Ectodermal cell (in vitro differentiated cells): ENCODE results near the gene WWOX.

Source experiments
- H3K27ac ChIP-seq: 2 replicates; pipeline ENCODE4 v1.7.0; 2013; ENCODE audit warnings: mild to moderate bottlenecking, low read depth, low read length; ENCODE audit not compliant: insufficient read depth, poor library complexity, severe bottlenecking
- H3K27me3 ChIP-seq: 2 replicates; pipeline ENCODE4 v1.7.0; 2013; ENCODE audit warnings: mild to moderate bottlenecking, low read length; ENCODE audit not compliant: insufficient read depth, control insufficient read depth, poor library complexity, severe bottlenecking
- H3K36me3 ChIP-seq: one replicate; pipeline ENCODE4 v1.7.0; 2013; ENCODE audit warnings: low read length; ENCODE audit not compliant: control insufficient read depth, insufficient read depth
- H3K4me1 ChIP-seq: one replicate; pipeline ENCODE4 v1.7.0; 2013; ENCODE audit warnings: low read length; ENCODE audit not compliant: control insufficient read depth, insufficient read depth
- H3K4me3 ChIP-seq: 2 replicates; pipeline ENCODE4 v1.7.0; 2013; ENCODE audit warnings: low read depth, low read length, control low read depth; ENCODE audit not compliant: insufficient read depth
- H3K9me3 ChIP-seq: 2 replicates; pipeline ENCODE4 v1.7.0; 2013; ENCODE audit warnings: mild to moderate bottlenecking, low read length, moderate library complexity; ENCODE audit not compliant: control insufficient read depth
- WGBS, 2 experiments: methylation state at CpG; one replicate each; pipeline ENCODE4 v1.1.7; 2013; ENCODE audit warnings: missing lambda C conversion rate in 2 of 2; 5-methylcytosine and 5-hydroxymethylcytosine counted together

The WWOX gene

DNA sequence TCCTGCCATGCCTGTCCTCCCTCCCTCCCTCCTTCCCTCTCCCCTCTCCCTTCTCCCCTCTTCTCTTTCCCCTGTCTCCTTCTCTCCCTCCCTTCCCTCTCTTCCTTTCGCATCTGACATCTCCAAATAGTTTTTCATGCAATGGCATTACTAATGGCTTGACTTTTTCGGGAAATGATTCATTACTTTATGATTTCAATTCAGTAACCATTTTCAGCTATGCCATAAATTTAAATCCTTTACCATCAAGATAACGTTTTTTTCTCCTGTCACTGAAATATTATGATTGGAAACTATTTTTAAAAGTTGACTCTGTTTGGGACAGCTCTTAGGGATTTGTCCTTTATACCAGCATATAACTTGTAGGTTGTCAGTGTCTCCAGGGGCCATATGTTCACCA is 201.0 kb downstream of the WWOX start:
- WGBS, 2 experiments: 95 to 96% methylated on average over 2 to 3 of the region's 3 CpGs
- Histone ChIP-seq H3K27me3 (no peaks in the 10 kb centered on the region), H3K36me3 (no peaks in the 10 kb centered on the region), H3K9me3 (no peaks in the 10 kb centered on the region), H3K4me1 (peaks cover 9% of the 10 kb centered on the region), H3K27ac (no peak overlapping the region), H3K4me3 (no peak overlapping the region)

DNA sequence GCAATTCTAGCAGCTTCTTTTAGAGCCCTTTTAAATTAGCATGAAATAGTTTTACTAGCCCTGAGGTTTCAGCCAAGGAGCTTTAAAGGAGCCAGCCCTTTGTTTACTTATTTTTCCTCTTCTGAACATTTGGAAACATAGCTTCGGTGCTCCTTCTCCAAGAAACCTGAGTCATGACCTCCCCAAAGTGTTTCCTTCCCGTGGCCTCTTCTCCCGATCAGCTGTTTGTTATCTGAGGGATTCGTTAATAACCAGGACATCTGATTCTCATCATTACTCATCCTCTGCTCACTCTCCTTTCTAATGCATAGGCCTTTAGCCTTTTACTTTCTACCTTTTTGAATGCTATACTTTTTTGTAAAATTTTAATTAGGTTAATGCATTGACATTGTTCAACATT is 204.5 kb downstream of the WWOX start:
- 92 to 96% methylated on average over 4 of the region's 4 CpGs for WGBS, 2 experiments

DNA sequence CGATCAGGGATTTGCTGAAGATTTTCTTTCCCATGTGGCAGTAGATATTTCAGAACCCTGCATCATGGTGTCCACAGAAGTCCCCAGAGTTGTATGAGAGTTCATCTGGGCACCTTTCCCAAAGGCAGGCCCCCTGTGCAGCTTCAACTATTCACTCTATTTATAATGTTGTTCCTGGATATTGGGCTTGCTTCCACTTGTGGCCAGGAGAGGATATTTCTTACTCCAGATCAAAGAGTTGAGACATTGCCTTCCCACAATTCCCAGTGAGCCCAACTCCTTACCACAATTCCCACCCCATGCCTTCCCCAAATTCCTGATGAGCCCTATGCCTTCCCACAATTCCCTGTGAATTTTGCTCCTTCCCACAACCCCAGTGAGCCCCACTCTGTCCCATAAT is 206.9 kb downstream of the WWOX start:
- whole genome bisulfite sequencing, 2 experiments: 85 to 100% methylated on average over 1 of the region's 1 CpG
- no peak overlapping the region for H3K27ac ChIP-seq

More for the DNA sequence above, 204.5 kb downstream of the WWOX start:
- Histone ChIP-seq H3K27ac (no peak overlapping the region), H3K4me3 (no peak overlapping the region), H3K9me3 (no peaks in the 10 kb centered on the region), H3K27me3 (no peaks in the 10 kb centered on the region), H3K36me3 (no peaks in the 10 kb centered on the region), H3K4me1 (peaks cover 2% of the 10 kb centered on the region)

DNA sequence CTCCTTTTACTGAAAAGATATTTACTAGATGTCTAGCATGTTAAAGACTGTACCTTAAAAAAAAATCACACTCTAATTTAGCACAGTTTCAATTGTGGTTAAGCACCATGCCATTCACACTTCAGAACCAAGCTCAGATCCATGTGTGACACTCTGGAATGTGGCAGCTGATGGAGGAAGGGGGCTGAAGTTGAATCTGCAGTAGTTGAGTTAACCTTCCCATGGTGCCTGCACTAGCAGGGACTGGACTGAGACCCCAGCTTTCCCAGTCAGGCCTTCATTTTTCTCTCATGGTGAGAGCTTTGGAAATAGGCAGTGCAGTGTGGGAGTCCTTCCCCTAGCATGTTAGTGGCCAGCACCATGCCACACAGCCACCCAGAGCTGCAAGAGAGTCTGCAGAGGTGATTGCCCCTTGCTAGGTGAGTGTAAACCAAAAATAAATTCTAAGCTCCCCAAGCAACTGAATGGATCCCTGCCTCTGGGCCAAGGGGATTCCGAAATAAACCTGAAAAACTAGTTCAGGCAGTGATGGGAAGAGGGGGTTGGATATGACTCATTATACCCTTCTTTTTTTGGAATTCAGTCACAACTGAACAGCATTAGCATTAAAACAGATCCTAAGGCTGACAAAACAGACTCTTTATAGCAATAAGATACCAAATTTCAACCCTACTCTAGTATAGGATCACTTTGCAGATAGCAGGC is 208.5 kb downstream of the WWOX start:
- Histone ChIP-seq H3K9me3 (no peaks in the 10 kb centered on the region), H3K4me1 (peaks cover 22% of the 10 kb centered on the region), H3K27ac (no peak overlapping the region), H3K27me3 (no peaks in the 10 kb centered on the region), H3K4me3 (no peak overlapping the region), H3K36me3 (no peaks in the 10 kb centered on the region)
- WGBS, 2 experiments: 50% methylated on average over 1 of the region's 1 CpG; no CpG with 5 or more reads in 1 of the 2 experiments

More for the DNA sequence above, 206.9 kb downstream of the WWOX start:
- Histone ChIP-seq H3K27me3 (no peaks in the 10 kb centered on the region), H3K9me3 (no peaks in the 10 kb centered on the region), H3K4me1 (peaks cover 16% of the 10 kb centered on the region), H3K4me3 (no peak overlapping the region), H3K36me3 (no peaks in the 10 kb centered on the region)

DNA sequence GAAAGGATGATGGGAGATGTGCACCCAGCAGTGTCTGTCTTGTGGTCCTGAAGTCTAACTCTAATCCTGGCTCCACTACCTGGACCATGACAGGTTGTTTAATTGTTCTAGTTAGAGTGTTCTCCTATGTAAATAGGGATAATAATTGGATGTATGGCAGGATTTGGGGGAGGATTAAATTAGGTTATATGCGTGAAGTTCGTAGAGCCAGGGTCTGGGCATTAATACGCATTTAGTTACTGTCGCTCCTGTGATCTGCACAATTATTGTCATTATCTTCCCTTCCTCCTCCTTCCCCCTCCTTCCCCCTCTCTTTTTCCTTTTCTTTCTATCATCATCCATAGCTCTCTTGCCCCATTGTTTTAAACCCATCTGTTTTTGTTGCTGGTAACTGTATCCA is 210.3 kb downstream of the WWOX start:
- no peaks in the 10 kb centered on the region for H3K27me3 ChIP-seq
- 90 to 96% methylated on average over 4 of the region's 4 CpGs for WGBS, 2 experiments
- H3K27ac ChIP-seq: no peak overlapping the region
- H3K4me3 ChIP-seq: no peak overlapping the region
- H3K36me3 ChIP-seq: no peaks in the 10 kb centered on the region
- no peaks in the 10 kb centered on the region for H3K9me3 ChIP-seq
- H3K4me1 ChIP-seq: peaks cover 22% of the 10 kb centered on the region

DNA sequence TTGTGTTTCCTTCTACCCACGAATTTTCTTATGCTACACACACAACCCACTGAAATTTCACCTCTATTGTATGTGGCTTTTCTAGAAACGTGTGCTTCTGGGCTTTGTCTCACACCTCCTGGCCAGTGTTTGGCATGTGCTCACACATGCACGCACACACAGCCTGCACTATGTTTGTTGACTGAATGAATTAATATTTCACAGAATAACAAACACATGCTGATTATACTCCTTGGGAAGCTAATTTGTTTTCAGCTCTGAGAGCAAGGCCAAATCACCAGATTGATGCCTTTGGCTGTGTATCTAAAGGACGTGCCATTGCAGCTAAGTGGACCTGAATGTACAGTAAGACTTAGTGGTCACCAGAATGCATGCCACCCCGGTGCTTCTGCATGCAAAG is 210.7 kb downstream of the WWOX start:
- WGBS, 2 experiments: 75 to 87% methylated on average over 5 of the region's 5 CpGs
- no peaks in the 10 kb centered on the region for H3K27me3 ChIP-seq
- no peak overlapping the region for H3K4me3 ChIP-seq
- peaks cover 22% of the 10 kb centered on the region for H3K4me1 ChIP-seq
- H3K9me3 ChIP-seq: no peaks in the 10 kb centered on the region
- H3K27ac ChIP-seq: no peak overlapping the region
- H3K36me3 ChIP-seq: no peaks in the 10 kb centered on the region

DNA sequence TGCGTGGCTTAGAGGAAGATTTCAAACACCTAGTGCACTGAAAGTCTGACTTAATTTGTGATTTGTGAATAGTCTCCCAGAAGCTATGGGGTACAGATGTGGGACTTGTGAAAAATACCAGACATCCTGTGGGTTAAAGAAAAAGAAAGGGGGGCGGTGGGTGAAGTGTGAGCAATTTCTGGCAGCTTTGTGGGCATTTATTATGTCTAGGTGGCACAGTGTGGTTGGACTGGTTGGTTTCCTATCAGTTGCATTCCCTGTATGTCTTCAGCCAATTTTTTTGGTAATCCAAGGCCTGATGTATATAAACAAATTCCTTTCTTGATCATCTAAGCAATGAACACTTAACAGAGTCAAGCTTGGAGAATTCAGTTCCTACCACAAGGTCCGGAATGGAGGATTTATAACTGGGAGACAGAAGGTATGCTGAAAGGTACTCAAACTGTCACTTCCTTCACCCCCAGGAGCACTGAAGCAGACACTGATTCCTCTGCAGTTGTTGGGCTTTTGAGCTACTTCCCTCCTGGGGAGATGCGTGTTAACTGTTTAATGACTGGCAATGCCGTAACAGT is 211.6 kb downstream of the WWOX start:
- no peaks in the 10 kb centered on the region for H3K36me3 ChIP-seq
- H3K4me3 ChIP-seq: no peak overlapping the region
- 20 to 26% methylated on average over 5 of the region's 5 CpGs for WGBS, 2 experiments
- no peak overlapping the region for H3K27ac ChIP-seq
- H3K27me3 ChIP-seq: no peaks in the 10 kb centered on the region
- no peaks in the 10 kb centered on the region for H3K9me3 ChIP-seq
- peaks cover 22% of the 10 kb centered on the region for H3K4me1 ChIP-seq

DNA sequence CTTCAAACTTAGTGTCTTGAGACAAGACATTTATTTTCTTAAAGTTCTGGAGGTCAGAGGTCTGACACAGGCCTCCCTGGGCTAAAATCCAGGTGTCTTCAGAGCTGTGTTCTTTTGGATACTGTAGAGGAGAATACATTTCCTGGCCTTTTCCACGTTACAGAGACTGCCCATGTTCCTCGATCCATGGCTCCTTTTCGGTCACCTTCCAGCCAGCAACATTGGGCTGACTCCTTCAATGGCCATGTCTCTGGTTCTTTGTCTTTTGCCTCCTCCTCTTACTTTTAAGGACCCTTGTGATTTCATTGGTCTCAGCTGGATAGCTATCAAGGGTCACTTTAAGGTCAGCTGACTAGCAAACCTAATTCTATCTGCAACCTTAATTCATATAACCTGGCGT is 212.4 kb downstream of the WWOX start:
- H3K27ac ChIP-seq: no peak overlapping the region

DNA sequence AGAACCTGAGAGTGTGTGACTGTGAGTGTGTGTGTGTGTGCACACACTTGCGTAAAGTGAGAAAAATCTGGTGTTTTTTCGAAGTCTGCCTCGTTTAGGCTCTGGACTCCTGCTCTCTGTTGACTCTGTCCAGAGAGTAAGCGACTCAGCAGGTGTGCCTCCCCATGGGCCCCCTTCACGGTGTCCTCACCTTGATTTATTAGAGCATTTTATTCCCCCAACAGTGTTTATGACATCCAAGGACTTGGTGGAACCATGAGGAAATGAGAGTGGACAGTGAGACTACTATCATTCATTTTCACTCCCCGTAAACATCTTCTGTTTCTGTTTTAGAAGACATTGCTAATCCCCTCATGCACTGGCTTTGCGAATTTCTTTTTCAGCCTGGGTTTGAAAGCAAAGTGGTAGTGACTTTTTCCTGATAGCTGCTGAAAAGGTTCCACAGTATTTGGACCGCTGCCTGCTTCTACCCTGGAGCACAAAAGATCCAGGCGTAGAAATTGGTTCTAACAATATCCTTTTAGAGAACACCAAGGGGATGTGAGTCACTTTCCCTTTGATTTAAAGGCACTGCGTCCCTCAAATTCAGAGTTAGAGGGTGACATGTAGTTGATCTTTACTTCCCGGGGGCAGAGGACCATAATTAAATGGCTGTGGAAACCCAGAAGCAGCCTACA is 218.2 kb downstream of the WWOX start:
- H3K9me3 ChIP-seq: no peaks in the 10 kb centered on the region
- no peaks in the 10 kb centered on the region for H3K36me3 ChIP-seq
- H3K4me1 ChIP-seq: peaks cover 17% of the 10 kb centered on the region
- no peak overlapping the region for H3K4me3 ChIP-seq
- no peak overlapping the region for H3K27ac ChIP-seq
- H3K27me3 ChIP-seq: no peaks in the 10 kb centered on the region
- WGBS, 2 experiments: 78 to 80% methylated on average over 11 of the region's 11 CpGs

More for the DNA sequence above, 212.4 kb downstream of the WWOX start:
- no peaks in the 10 kb centered on the region for H3K9me3 ChIP-seq
- 21 to 48% methylated on average over 3 to 4 of the region's 4 CpGs for WGBS, 2 experiments
- no peaks in the 10 kb centered on the region for H3K36me3 ChIP-seq
- H3K4me3 ChIP-seq: no peak overlapping the region
- H3K27me3 ChIP-seq: no peaks in the 10 kb centered on the region
- peaks cover 23% of the 10 kb centered on the region for H3K4me1 ChIP-seq

DNA sequence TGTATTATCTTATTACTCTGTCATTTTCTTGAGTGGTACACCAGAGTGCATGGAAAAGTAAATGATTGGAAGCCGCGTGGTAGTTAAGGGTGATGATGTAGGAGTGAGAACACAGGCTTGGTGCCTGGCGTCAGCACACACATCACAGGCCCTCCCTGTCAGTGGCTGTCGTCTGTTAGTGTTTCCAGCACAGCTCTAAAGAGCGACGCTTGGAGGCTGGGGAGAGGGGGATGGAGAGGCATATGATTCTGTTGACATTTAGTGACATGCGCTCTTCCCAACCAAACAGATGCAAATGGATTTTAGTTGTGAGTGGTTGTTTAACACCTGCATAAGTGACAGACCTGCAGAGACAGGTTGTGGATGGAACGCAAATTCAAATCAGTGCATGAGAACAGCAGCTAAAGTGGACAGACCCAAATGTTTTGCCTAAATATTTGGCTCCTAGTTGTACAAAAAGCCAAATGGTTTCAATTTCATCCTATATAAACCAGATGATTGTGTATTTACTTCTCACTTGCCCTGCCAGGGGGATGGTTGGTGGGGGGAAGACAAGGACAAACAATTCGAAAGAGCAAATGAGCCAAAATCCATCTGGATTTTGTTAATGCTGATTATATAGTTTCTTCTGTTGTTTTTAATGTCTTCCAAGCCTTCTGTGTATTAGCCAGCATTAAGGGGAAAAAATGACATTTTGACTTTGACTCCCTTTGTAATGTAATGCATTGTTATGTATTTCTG is 222.3 kb downstream of the WWOX start:
- H3K27me3 ChIP-seq: no peaks in the 10 kb centered on the region
- peaks cover 31% of the 10 kb centered on the region for H3K4me1 ChIP-seq
- H3K27ac ChIP-seq: no peak overlapping the region
- 55 to 62% methylated on average over 9 of the region's 9 CpGs for WGBS, 2 experiments
- H3K36me3 ChIP-seq: no peaks in the 10 kb centered on the region
- H3K4me3 ChIP-seq: no peak overlapping the region
- no peaks in the 10 kb centered on the region for H3K9me3 ChIP-seq
